Activated naive CD8-positive, alpha-beta T cell (primary cell): ENCODE results near the gene PEA15.
A peak's percentile ranks its signal among the peaks of the same experiment; 100 is the strongest.

ENCODE experiments used
- H3K27ac Mint-ChIP-seq: one replicate; pipeline ENCODE4 v1.8.0; 2021; ENCODE audit warnings: mixed read lengths
- H3K27me3 Mint-ChIP-seq: one replicate; pipeline ENCODE4 v1.8.0; 2021; ENCODE audit warnings: mixed read lengths
- H3K36me3 Mint-ChIP-seq: one replicate; pipeline ENCODE4 v1.8.0; 2021; ENCODE audit warnings: mixed read lengths
- H3K4me1 Mint-ChIP-seq: one replicate; pipeline ENCODE4 v1.8.0; 2021; ENCODE audit warnings: low read depth, mixed read lengths
- H3K4me3 Mint-ChIP-seq: one replicate; pipeline ENCODE4 v1.8.0; 2021; ENCODE audit warnings: mild to moderate bottlenecking, mixed read lengths
- H3K9me3 Mint-ChIP-seq: one replicate; pipeline ENCODE4 v1.8.0; 2021; ENCODE audit warnings: low read depth, mixed read lengths

The PEA15 gene

DNA sequence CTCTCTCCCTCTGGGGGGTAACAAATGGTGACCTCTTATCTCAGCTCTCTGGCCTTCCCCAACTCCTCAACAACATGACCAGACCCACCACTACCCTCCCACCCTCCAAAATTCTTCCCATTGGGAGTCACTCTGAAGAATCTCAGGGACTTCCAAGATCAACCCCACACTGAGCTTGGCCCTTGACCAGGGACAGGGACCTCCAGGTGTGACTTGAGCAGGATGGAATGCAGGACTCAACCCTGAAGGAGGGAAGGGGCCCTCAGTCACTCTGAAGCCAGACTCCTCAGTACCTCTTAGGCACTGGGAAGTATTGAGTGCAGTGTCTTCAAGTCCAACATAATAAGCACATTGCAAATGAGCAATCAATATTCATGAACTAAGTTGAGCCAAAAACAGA, 12.9 kb upstream of the PEA15 start:
- Mint-ChIP-seq H3K4me1 (no peaks in the 10 kb centered on the region), H3K27me3 (no peaks in the 10 kb centered on the region), H3K9me3 (no peaks in the 10 kb centered on the region), H3K27ac (no peak overlapping the region), H3K4me3 (no peak overlapping the region), H3K36me3 (no peaks in the 10 kb centered on the region)

DNA sequence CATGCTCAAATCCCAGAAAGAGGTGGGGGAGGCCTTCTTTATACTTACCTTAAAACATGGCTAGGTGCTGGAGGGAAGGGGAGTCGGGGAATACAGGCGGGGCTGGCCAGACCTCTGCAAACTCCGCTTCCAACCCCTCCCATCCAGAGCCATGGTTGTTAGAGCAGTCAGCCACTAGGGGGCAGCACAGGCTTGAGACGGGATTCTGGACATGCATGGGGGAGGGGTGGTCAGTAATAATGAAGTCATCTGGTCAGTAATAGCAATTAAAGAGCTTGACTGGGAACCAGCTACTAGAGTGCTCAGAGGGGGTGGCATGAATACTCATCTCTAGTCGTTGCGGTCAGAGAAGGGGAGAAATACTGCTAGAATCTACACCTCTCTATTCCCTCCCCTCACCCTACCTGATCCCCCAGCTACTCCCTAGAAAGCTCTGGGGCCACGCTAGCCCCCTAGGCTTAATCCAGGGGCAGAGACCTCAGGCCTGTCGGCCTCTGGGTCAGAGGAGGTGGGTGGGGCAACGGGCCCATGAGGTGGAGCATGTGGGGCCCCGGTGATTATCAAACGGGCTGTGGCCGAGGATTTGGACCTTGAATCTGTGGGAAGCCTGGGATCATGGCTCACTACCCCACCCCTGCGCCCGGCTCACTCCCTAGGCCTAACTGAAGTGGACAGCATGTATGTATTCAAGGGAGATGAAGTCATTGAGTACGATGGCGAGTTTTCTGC, 11.9 kb upstream of the PEA15 start:
- no peaks in the 10 kb centered on the region for H3K9me3 Mint-ChIP-seq
- no peaks in the 10 kb centered on the region for H3K36me3 Mint-ChIP-seq
- no peak overlapping the region for H3K4me3 Mint-ChIP-seq
- H3K27ac Mint-ChIP-seq: no peak overlapping the region
- H3K4me1 Mint-ChIP-seq: no peaks in the 10 kb centered on the region
- H3K27me3 Mint-ChIP-seq: no peaks in the 10 kb centered on the region

DNA sequence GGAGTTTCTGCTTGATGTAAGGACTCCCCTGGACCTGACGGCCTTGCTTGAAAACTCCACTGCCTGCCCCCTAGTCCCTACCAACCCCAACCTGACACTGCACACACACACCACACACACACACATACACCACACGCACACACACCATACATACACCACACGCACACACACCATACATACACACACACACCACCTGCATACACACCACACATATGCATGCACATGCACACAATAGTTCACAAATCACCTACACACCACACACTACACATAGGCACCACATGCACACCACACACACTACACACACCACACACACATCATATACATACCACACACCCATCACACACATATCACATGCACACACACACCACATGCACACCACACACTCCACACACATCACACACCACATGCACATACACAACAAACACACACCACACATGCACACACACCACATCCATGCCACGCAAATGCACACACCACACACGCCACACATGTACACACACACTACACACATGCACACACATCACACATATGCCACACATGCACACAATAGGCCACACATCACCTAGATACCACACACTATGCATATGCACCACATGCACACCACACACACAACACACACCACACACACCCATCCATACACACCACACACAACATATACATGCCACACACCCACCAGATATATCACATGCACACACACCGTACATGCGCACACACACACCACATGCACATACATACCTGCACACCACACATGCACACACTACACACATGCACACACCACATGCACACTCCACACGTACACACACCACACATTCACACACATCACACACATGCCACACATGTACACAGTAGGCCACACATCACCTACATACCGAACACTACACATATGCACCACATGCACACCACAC, 11.1 kb upstream of the PEA15 start:
- Mint-ChIP-seq H3K27me3 (no peaks in the 10 kb centered on the region), H3K4me1 (no peaks in the 10 kb centered on the region), H3K36me3 (no peaks in the 10 kb centered on the region), H3K27ac (no peak overlapping the region), H3K9me3 (no peaks in the 10 kb centered on the region), H3K4me3 (no peak overlapping the region)

DNA sequence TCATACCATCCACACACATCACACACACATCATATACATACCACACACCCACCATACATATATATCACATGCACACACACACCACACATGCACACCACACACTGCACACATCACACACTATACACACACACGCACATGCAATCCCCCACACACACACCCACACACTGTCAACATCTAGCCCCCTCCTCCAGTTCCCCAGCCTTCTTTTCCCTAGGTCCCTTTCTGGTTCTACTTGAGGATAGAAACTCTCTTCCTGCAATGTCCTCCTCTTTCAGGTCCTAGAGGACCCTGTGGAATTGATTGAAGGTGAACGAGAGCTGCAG, 10.5 kb upstream of the PEA15 start:
- Mint-ChIP-seq H3K4me1 (no peaks in the 10 kb centered on the region), H3K36me3 (no peaks in the 10 kb centered on the region), H3K27ac (no peak overlapping the region), H3K4me3 (no peak overlapping the region), H3K27me3 (no peaks in the 10 kb centered on the region), H3K9me3 (no peaks in the 10 kb centered on the region)

DNA sequence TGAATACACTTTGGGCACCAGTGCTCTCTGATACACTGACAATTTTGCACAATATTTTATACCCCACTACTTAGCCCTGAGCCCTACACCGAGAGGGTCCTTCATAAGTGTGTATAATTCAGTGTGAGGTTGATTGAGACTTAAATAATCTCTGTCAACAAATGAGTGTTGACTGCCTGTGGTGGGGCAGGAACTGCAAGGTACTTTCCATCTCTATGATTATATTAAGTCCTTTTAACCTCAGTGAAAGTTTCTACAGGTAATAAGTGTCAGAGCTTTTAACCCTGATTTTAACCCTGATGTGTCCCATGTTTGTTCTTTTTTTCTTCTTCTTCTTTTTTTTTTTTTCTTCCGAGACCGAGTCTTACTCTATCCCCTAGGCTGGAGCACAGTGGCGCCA, 9.0 kb upstream of the PEA15 start:
- Mint-ChIP-seq H3K4me3 (no peak overlapping the region), H3K4me1 (no peaks in the 10 kb centered on the region), H3K9me3 (no peaks in the 10 kb centered on the region), H3K27me3 (no peaks in the 10 kb centered on the region), H3K36me3 (no peaks in the 10 kb centered on the region), H3K27ac (no peak overlapping the region)

DNA sequence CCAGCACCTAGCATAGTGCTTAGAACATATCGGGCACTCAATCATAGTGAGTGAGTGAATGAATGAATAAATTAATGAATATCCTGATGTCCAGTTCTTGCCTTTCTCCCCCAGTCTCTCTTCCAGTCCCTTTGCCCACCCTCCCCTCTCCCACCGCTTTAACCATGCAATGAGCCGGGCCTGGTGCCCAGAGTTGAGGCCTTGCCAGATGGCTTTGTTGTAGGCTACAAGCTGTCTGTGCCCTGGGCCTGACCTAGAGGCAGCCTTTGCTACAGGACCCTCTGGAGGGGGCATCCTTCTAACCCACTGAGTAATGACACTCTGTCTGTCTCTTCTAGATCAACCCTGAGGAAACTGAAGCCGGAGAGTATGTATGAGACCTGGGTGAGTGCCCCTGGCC, 8.0 kb upstream of the PEA15 start:
- Mint-ChIP-seq H3K9me3 (no peaks in the 10 kb centered on the region), H3K4me3 (no peak overlapping the region), H3K27me3 (no peaks in the 10 kb centered on the region), H3K4me1 (no peaks in the 10 kb centered on the region), H3K27ac (no peak overlapping the region), H3K36me3 (no peaks in the 10 kb centered on the region)

DNA sequence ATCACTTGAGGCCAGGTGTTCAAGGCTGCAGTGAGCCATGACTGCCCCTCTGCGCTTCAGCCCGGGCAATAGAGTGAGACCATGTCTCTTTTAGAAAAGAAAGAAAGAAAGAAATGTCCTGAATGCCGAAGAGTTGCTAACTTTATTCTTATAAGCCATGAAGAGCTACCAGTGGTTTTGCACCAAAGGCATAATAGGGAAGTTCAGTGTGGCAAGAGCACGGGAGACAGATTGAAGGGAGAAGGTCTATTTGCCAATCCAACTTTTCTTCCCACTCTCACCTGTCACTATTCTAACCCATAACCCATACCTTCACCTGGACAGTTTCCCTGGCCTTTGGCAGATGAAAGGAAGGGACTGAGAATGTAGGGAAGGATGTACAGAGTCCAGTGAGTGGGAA, 4.4 kb upstream of the PEA15 start:
- H3K4me1 Mint-ChIP-seq: peaks cover 13% of the 10 kb centered on the region
- no peaks in the 10 kb centered on the region for H3K36me3 Mint-ChIP-seq
- H3K9me3 Mint-ChIP-seq: no peaks in the 10 kb centered on the region
- no peak overlapping the region for H3K4me3 Mint-ChIP-seq
- no peak overlapping the region for H3K27ac Mint-ChIP-seq
- H3K27me3 Mint-ChIP-seq: no peaks in the 10 kb centered on the region

DNA sequence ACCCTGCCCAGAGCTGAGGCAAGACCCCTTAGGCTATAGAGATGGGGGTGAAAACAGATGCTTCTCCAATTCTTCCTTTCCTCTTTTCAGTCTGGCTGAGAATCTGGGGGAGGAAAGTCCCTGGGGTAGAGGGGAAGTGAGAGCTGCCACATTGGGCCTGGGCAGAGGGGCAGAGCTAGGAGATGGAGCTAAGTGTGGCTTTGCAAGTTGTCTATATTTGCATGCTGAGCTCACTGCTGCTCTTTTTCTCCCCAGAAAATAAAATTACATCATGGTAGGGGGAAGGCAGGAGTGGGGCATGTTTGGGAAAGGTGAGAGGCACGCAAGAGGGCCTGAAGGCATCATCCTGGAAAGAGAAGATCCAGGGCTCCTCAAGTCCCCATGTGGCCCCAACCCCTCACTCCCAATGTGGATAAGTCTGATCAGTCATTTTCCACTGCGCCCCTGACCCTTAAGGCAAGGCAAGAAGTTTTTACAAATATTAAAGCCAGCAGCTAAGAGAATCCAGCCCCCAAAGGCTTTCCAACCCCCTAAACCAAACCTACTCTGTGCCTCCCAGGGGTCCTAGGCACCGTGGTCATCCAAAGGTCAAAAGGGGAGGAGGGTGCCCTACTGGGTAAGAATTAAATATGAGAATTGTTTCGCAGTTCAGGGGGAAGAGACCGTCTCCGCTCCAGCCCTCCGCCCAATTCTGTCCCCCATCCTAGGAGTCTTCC, 500 bp upstream of the PEA15 start:
- H3K4me1 Mint-ChIP-seq: peaks cover 38% of the 10 kb centered on the region

DNA sequence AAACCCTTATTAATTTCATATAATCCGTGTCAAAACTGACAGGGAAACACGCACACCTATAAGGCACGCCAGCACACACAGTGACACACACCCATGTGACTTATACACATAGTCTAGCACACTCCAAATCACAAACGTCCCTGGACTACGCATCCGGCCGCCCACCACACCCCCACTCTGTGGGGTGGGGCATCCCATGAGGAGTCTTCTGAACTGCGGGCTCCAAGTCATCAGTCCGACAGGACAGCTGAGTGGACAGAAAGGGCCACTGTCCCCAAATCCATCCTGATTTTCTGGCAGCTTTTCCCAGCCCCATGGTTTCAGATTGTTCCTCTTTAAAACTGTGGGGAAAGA, 829 bp downstream of the PEA15 start:
- Mint-ChIP-seq H3K36me3 (peaks cover 2% of the 10 kb centered on the region), H3K9me3 (no peaks in the 10 kb centered on the region), H3K27me3 (no peaks in the 10 kb centered on the region), H3K4me3 (peak overlapping the region; percentile 90), H3K4me1 (peaks cover 47% of the 10 kb centered on the region), H3K27ac (peak overlapping the region; percentile 48)

More for the DNA sequence above, 500 bp upstream of the PEA15 start:
- Mint-ChIP-seq H3K9me3 (no peaks in the 10 kb centered on the region), H3K27me3 (no peaks in the 10 kb centered on the region), H3K27ac (peak overlapping the region; percentile 77), H3K4me3 (peak overlapping the region; percentile 90), H3K36me3 (peaks cover 2% of the 10 kb centered on the region)

DNA sequence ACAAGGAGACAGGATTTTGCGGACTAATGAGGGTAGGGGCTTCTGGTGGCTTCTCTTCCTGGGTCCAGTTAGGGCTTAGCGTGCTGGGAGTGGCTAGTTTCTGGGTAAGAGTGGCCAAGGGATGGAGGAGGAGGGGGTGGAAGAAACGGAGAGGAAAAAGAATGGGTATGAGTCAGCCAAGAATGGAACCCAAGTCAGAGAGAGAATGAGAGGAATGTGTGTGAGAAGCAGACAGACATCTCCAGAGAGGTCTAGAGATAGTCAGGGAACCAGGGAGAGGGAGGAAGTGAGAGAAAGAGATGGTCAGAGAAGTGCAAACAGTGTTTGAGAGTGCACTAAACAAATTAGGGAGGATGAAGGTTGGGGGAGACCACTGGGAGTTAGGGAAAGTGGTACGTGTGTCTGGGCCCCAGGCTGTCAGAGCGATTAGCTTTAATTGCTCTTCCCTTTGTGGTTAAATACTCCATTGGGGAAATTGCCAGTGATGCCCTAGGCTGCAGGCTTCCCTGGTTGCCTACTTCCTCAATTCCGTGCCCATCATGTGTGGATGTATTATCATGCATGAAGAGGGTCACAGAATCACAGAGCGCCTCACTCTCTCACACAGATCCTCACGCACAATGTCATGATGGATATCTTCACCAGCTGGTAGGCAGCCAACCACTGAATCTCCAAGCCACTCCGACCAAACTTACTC, 1.4 kb downstream of the PEA15 start:
- H3K9me3 Mint-ChIP-seq: no peaks in the 10 kb centered on the region
- peak overlapping the region; percentile 48 for H3K27ac Mint-ChIP-seq
- H3K4me1 Mint-ChIP-seq: peaks cover 47% of the 10 kb centered on the region
- peaks cover 3% of the 10 kb centered on the region for H3K36me3 Mint-ChIP-seq
- no peaks in the 10 kb centered on the region for H3K27me3 Mint-ChIP-seq
- peak overlapping the region; percentile 90 for H3K4me3 Mint-ChIP-seq

DNA sequence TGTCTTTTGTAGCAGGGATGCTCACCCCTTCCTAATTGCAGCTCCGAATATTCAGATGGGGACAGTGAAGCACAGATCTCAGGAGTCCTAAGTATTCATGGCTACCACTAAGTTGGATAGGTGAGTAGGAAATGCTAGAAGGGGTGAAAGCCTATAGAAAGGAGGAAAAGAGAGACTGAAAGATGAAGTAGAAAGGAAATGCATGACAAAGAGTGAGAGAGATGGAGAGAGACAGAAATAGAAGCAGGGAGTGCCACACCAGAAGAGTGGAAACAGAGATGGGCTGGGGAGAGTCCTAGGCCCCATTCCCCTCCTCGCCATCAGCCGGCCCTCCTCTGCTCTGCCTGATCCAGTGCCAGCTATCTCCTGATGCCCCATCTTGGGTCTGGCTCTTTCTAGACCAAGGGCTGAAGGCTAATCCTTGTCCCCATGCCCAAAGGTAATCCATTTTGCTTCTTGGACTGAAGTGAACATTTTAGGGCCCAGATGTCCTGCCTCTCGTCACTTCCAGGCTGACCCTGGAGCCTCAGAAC, 2.0 kb downstream of the PEA15 start:
- H3K27me3 Mint-ChIP-seq: no peaks in the 10 kb centered on the region
- H3K36me3 Mint-ChIP-seq: peaks cover 4% of the 10 kb centered on the region
- H3K4me1 Mint-ChIP-seq: peaks cover 47% of the 10 kb centered on the region
- no peaks in the 10 kb centered on the region for H3K9me3 Mint-ChIP-seq
- H3K27ac Mint-ChIP-seq: peak overlapping the region; percentile 48
- H3K4me3 Mint-ChIP-seq: peak overlapping the region; percentile 90

DNA sequence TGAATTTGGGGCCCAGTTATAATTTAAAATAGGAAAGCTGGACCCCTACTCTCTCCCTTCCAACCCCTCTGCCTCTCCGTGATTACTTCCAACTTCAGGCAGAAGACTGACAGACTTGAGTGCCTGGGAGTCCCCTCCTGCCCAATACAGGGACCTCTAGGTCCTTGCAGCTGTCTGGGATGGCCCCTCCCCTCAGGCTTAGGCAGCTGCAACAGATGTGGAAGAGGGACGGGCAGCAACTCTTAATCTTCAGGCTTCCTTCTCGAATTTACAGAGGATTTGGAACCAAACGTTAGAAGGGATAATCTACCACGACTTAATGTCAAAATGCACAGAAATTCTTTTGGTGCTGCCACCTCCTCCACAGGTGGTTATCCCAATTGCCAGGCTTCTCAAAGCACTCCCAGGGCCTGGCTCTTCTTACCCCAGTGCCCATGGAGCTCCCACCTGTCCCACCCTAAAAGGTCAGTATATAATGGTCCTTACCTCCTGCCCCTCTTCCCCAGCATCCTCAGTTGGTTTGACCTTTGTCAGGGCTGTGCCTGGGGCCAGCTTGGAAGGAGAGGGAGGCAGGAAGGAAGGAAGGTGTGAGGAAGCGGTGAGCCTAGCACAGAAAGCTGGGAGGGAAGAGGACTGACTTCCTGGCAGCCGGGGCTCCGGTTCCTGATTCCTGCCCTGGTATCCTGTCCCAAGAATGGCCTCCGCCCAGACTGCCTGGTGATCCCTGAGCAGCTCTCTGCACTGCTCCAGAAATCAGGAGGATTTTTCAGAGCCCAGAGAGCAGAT, 2.8 kb downstream of the PEA15 start:
- no peaks in the 10 kb centered on the region for H3K9me3 Mint-ChIP-seq
- H3K4me3 Mint-ChIP-seq: no peak overlapping the region
- H3K4me1 Mint-ChIP-seq: peaks cover 47% of the 10 kb centered on the region
- H3K27me3 Mint-ChIP-seq: no peaks in the 10 kb centered on the region
- peaks cover 4% of the 10 kb centered on the region for H3K36me3 Mint-ChIP-seq
- no peak overlapping the region for H3K27ac Mint-ChIP-seq

DNA sequence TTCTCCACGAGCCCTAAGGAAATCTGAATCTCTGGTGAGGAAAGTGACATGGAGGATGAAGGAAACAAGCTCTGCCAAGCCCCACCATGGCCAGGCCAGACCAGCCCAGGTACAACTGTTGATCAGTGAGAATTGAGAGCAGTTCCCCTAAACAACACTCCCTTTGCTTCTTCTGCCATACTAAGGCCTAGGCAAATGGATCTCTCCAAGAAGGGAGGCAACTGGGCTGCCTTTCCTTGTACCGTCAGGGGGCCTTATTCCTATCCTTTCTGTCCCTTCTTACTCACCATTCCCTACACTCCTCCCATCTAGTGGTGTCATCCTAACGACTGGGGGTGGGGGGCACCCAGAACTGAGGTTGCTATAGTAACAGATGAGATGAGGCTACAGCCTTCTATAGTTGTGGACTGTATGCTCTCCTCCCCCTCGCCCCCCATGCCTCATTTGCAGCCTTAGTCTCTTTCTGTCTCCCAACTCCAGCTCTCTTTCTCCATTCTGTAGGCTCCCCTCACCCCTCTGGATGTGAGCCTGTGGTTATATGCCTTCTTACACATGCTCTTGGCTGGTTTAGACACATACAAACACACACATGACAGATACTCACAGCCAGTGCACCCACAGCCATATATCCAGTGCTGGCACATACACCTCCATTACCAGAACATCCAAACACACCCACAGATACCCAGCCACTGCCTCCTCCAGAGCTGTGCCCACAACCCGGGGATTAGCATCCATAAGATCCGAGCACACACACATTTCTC, 3.6 kb downstream of the PEA15 start:
- Mint-ChIP-seq H3K36me3 (peaks cover 4% of the 10 kb centered on the region), H3K4me3 (no peak overlapping the region), H3K9me3 (no peaks in the 10 kb centered on the region), H3K27ac (peak overlapping the region; percentile 77), H3K4me1 (peaks cover 47% of the 10 kb centered on the region), H3K27me3 (no peaks in the 10 kb centered on the region)
